Neural progenitor cell (in vitro differentiated cells): ENCODE data around the gene CTU2. TPM values are rescaled to one million over a fixed set of nuclear protein-coding genes. Genes with fewer than 3 reads are reported as not detected.

ENCODE experiments used
- DNase-seq: peaks from one replicate; pipeline ENCODE4 v3.0.0-alpha.2; 2016; ENCODE audit warnings: low spot score
- H2AFZ ChIP-seq: fragments of 200-600 bp; sonication (generic); replicated peaks from 2 replicates; pipeline ENCODE4 v1.6.1; 2016; ENCODE audit warnings: antibody characterized with exemption
- H3F3A ChIP-seq: fragments of 200-600 bp; sonication (generic); 2 replicates; pipeline ENCODE4 v1.6.1; 2016; ENCODE audit warnings: antibody characterized with exemption, low read depth
- H3K27ac ChIP-seq: fragments of 200-600 bp; sonication (generic); 2 replicates; pipeline ENCODE4 v1.5.1; 2016; ENCODE audit warnings: mild to moderate bottlenecking
- H3K27me3 ChIP-seq: fragments of 200-600 bp; sonication (generic); 2 replicates; pipeline ENCODE4 v1.6.1; 2016; ENCODE audit warnings: mild to moderate bottlenecking, moderate library complexity
- H3K36me3 ChIP-seq: fragments of 200-600 bp; sonication (generic); 2 replicates; pipeline ENCODE4 v1.5.1; 2016
- H3K4me1 ChIP-seq: fragments of 200-600 bp; sonication (generic); 2 replicates; pipeline ENCODE4 v1.6.1; 2016; ENCODE audit warnings: mixed run types
- H3K4me2 ChIP-seq: fragments of 200-600 bp; sonication (generic); 2 replicates; pipeline ENCODE4 v1.6.1; 2016
- H3K4me3 ChIP-seq: fragments of 200-600 bp; sonication (generic); 2 replicates; pipeline ENCODE4 v1.5.1; 2016
- H3K79me2 ChIP-seq: fragments of 200-600 bp; sonication (generic); 2 replicates; pipeline ENCODE4 v1.6.1; 2016; ENCODE audit warnings: low read depth
- H3K9ac ChIP-seq: fragments of 200-600 bp; sonication (generic); 2 replicates; pipeline ENCODE4 v1.6.1; 2016
- H3K9me3 ChIP-seq: fragments of 200-600 bp; sonication (generic); 2 replicates; pipeline ENCODE4 v1.5.1; 2016; ENCODE audit warnings: low read depth
- H4K20me1 ChIP-seq: fragments of 200-600 bp; sonication (generic); 2 replicates; pipeline ENCODE4 v1.6.1; 2016; ENCODE audit warnings: low read depth
- H3K27ac Mint-ChIP-seq: 3 replicates; pipeline ENCODE4 v1.8.0; 2021; ENCODE audit warnings: mixed read lengths
- H3K27me3 Mint-ChIP-seq: 2 replicates; pipeline ENCODE4 v1.8.0; 2022; ENCODE audit warnings: low read depth, mild to moderate bottlenecking, inconsistent platforms, moderate library complexity, mixed read lengths; ENCODE audit not compliant: insufficient read depth
- H3K36me3 Mint-ChIP-seq: 3 replicates; pipeline ENCODE4 v1.8.0; 2021; ENCODE audit warnings: mixed read lengths
- H3K4me1 Mint-ChIP-seq: 3 replicates; pipeline ENCODE4 v1.8.0; 2021; ENCODE audit warnings: mixed read lengths
- H3K4me3 Mint-ChIP-seq: 3 replicates; pipeline ENCODE4 v1.8.0; 2021; ENCODE audit warnings: mild to moderate bottlenecking, moderate library complexity, mixed read lengths
- H3K9me3 Mint-ChIP-seq: 3 replicates; pipeline ENCODE4 v1.8.0; 2020; ENCODE audit warnings: mixed read lengths
- CTCF ChIP-seq: fragments of 200-600 bp; sonication (generic); IDR thresholded peaks from 2 replicates; pipeline ENCODE4 v1.5.1; 2017; ENCODE audit warnings: antibody characterized with exemption, mild to moderate bottlenecking
- EZH2 ChIP-seq: fragments of 200-600 bp; sonication (generic); IDR thresholded peaks from 2 replicates; pipeline ENCODE4 v1.6.1; 2017; ENCODE audit warnings: antibody characterized with exemption, mild to moderate bottlenecking, moderate library complexity
- EZH2phosphoT487 ChIP-seq: fragments of 200-600 bp; sonication (generic); IDR thresholded peaks from 2 replicates; pipeline ENCODE4 v1.6.1; 2017; ENCODE audit warnings: antibody characterized with exemption
- total RNA-seq: library from RNA; depleted of rRNA; stranded (reverse); fragments of >200 nt; gene quantifications from 2 replicates; pipeline ENCODE4 v1.2.3, GENCODE V29; 2015; ENCODE audit warnings: low replicate concordance

Gene CTU2
- total RNA-seq, 1 donor from 2014 or later = 4.7 TPM

GRCh38 chr16:88761830-88762229 is 55.5 kb downstream of the CTU2 start:
- no peak overlapping the region for H3K27ac Mint-ChIP-seq
- Histone ChIP-seq H3K4me3 (no peak overlapping the region), H3K9me3 (no peaks in the 10 kb centered on the region), H3K27ac (no peak overlapping the region), H3K4me2 (no peak overlapping the region), H3K4me1 (peaks cover 22% of the 10 kb centered on the region), H3K36me3 (no peaks in the 10 kb centered on the region), H3K79me2 (no peaks in the 10 kb centered on the region), H4K20me1 (no peaks in the 10 kb centered on the region), H2AFZ (no peak overlapping the region), H3K27me3 (no peaks in the 10 kb centered on the region), H3F3A (peaks cover 25% of the 10 kb centered on the region), H3K9ac (no peak overlapping the region)
- H3K36me3 Mint-ChIP-seq = no peaks in the 10 kb centered on the region
- H3K27me3 Mint-ChIP-seq = no peaks in the 10 kb centered on the region
- no peak for DNase-seq
- no peak for TF ChIP-seq CTCF
- no peak for TF ChIP-seq EZH2
- TF ChIP-seq EZH2phosphoT487 = no peak
- H3K9me3 Mint-ChIP-seq = no peaks in the 10 kb centered on the region
- H3K4me3 Mint-ChIP-seq = no peak overlapping the region
- H3K4me1 Mint-ChIP-seq = peaks cover 14% of the 10 kb centered on the region

DNA sequence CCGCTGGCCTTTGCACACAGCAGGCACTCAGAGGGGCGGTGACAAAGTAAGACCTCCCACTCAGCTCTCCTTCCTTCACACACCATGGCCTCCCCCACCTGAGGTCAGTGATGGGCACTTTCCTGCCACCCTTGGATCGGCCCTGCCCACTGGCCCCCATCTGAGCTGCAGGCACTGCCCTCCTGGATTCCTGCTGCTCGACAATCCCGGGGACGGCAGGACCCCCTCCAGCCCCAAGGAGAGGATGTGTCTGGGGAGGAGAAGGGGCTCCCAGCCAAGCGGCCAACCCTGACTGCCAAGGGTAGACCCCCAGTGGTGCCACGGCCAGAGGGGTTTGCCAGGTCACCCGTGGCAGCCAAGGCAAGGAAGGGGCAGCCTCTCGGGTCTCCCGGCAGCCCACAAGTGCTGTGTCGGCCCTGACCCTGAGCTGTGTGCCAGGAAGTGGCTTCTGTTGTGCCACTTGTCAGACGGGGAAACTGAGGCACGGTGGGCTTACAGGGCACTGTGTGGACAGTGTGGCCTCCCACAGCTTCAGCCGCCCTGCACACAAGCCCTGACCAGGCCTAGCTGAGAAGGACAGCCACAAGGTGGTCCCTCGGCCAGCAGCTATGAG is 56.1 kb downstream of the CTU2 start:
- no peak for DNase-seq
- Mint-ChIP-seq H3K36me3 (no peaks in the 10 kb centered on the region), H3K27ac (no peak overlapping the region), H3K4me1 (peaks cover 18% of the 10 kb centered on the region), H3K9me3 (no peaks in the 10 kb centered on the region), H3K4me3 (no peak overlapping the region), H3K27me3 (peaks cover under 1% of the 10 kb centered on the region)
- H3K79me2 ChIP-seq = no peaks in the 10 kb centered on the region
- no peaks in the 10 kb centered on the region for H3K9me3 ChIP-seq
- H3K4me2 ChIP-seq = no peak overlapping the region
- no peaks in the 10 kb centered on the region for H3K27me3 ChIP-seq
- H3K27ac ChIP-seq = no peak overlapping the region
- H3K9ac ChIP-seq = no peak overlapping the region
- H4K20me1 ChIP-seq = no peaks in the 10 kb centered on the region
- no peaks in the 10 kb centered on the region for H3K36me3 ChIP-seq
- H3K4me1 ChIP-seq = peaks cover 22% of the 10 kb centered on the region
- H2AFZ ChIP-seq = no peak overlapping the region
- H3K4me3 ChIP-seq = no peak overlapping the region
- TF ChIP-seq EZH2phosphoT487 (no peak), CTCF (no peak)
- peaks cover 25% of the 10 kb centered on the region for H3F3A ChIP-seq

GRCh38 chr16:88762941-88763340 is 56.6 kb downstream of the CTU2 start:
- Histone ChIP-seq H3K9me3 (no peaks in the 10 kb centered on the region), H3K36me3 (no peaks in the 10 kb centered on the region), H3K27ac (no peak overlapping the region), H3K9ac (no peak overlapping the region), H3K27me3 (no peaks in the 10 kb centered on the region), H3K4me1 (peaks cover 28% of the 10 kb centered on the region), H3F3A (peaks cover 25% of the 10 kb centered on the region), H3K79me2 (no peaks in the 10 kb centered on the region), H3K4me2 (peak overlapping the region; percentile 30), H3K4me3 (no peak overlapping the region), H4K20me1 (no peaks in the 10 kb centered on the region), H2AFZ (no peak overlapping the region)
- TF ChIP-seq CTCF (no peak), EZH2phosphoT487 (no peak), EZH2 (no peak)
- no peak for DNase-seq
- Mint-ChIP-seq H3K36me3 (no peaks in the 10 kb centered on the region), H3K27me3 (peaks cover 2% of the 10 kb centered on the region), H3K4me3 (no peak overlapping the region), H3K4me1 (peaks cover 20% of the 10 kb centered on the region), H3K27ac (no peak overlapping the region), H3K9me3 (no peaks in the 10 kb centered on the region)
